ENCODE measurements around the gene MSGN1.

GRCh38 chr2:17786727-17787126 is 29.5 kb upstream of the MSGN1 start:
- TF ChIP-seq, protein P1, sequence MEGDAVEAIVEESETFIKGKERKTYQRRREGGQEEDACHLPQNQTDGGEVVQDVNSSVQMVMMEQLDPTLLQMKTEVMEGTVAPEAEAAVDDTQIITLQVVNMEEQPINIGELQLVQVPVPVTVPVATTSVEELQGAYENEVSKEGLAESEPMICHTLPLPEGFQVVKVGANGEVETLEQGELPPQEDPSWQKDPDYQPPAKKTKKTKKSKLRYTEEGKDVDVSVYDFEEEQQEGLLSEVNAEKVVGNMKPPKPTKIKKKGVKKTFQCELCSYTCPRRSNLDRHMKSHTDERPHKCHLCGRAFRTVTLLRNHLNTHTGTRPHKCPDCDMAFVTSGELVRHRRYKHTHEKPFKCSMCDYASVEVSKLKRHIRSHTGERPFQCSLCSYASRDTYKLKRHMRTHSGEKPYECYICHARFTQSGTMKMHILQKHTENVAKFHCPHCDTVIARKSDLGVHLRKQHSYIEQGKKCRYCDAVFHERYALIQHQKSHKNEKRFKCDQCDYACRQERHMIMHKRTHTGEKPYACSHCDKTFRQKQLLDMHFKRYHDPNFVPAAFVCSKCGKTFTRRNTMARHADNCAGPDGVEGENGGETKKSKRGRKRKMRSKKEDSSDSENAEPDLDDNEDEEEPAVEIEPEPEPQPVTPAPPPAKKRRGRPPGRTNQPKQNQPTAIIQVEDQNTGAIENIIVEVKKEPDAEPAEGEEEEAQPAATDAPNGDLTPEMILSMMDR (conservative IDR thresholded peaks at IDR 0.05; ENCODE audit: low read length) = no peak
- no peak for TF ChIP-seq EZH2phosphoT487 (IDR thresholded peaks at IDR 0.05; ENCODE audit: borderline replicate concordance, low read depth, low read length)

Measured in OCI-LY7 (cell line).